Germinal center (tissue), 1 donor: ENCODE data around the gene KSR2.

Source experiments
- DNase-seq: peaks from one replicate; pipeline ENCODE4 v3.0.0; 2012; ENCODE audit warnings: mixed read lengths, low spot score

Gene KSR2

DNA sequence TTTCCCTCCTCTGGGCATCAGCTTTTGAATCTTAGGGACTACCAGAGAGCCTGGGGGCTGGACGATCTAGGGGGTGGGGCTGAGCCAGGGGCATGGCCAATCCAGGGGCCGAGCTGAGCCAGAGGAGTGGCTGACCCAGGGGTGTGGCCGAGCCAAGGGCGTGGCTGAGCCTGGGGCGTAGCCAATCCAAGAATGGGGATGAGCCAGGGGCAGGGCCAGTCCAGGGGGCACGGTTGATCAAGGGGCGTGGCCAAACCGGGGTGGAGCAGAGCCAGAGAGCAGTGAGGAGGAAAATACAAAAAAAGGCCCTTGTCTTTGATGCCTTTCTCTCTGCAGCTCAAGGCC is 388.1 kb downstream of the KSR2 start:
- DNase-seq: peak; percentile 25

DNA sequence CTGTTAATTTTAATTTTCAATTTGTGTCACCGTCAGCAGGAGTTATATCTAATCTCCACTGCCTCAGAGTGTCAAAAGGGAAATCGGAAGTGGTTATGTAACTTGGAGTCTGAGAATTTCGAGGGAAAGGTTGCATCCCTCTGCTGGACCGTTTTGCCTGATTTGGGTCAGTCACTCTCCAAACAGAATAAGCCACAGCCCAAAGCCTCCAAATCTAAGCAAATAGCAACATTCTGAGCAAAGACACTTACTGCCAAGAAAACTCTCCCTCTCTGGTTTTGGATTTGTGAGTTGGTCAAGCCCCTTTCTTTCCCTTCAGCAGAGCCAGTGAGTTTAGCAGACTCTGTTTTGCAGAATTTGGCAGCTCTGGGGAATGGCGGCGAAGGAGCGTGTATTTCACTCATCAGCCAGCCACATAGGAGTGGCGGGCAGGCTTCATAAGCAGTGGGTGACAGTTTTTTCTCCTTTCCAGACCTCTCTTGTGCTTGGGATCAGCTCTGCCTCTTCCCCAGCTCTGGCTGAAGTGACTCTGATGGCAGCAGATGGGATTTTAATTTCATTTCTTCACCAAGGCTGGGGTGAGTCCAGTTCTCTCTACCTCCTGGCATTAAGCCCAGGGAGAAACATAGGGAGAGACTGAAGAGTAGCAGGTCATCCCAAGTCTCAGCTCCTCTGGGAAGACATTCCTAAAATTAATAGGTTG is 388.6 kb downstream of the KSR2 start:
- DNase-seq: no peak

DNA sequence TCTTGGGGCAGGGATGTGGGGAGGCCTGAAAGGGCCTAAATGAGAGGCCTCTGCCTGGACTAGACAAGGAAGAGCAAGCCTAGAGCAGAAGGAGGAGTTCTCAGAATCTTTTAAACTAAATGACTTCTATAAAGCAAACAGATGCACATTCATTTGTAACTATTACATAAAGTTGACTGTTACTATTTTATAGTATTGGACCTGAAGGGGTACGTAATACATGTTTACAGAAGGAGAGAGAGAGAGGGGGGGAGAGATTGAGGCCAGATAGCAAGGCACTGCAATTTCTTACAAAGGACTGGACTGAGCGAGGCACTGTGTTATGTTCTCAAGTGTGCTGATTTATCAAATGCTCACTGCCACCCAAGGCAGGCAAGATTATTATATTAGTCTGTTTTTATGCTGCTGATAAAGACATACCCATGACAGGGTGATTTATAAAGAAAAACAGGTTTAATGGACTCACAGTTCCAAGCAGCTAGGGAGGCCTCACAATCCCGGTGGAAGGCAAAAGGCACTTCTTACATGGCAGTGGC is 391.6 kb downstream of the KSR2 start:
- DNase-seq: no peak

DNA sequence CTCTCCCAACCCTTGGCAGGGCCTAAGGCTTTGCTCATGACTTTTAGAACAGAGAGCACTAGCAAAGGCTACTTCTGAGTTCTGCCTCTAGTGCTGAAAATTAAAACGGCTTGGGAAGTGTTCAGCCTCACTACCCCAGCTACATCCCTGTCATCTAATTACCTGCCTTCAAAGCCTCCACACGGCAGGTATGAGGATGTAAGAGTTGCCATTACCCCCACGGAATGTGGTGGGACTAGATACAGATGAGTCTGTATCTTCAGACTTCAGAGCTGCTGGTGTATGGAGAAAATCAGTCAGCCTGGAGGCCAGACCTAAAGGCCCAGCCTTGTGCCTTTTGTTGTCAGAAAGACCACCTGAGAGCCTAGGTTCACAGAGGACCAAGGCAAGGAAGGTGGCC is 392.7 kb downstream of the KSR2 start:
- no peak for DNase-seq

DNA sequence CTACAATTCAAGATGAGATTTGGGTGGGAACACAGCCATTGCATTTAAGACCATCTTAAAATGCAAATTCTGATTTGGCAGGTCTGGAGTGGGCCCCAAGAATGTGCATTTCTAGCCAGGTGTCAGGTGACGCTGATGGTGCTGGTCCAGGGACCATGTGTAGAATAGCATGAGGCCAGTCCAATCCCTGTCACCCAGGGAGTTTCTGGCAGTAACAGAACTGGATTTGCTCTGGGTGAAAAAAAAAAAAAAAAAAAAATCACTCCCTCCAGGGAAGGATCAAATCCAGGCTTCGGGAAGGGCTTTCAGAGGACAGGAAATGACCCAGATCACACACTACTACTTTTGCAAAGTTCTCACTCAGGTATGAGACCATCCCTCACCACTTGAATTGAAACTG is 394.1 kb downstream of the KSR2 start:
- no peak for DNase-seq

DNA sequence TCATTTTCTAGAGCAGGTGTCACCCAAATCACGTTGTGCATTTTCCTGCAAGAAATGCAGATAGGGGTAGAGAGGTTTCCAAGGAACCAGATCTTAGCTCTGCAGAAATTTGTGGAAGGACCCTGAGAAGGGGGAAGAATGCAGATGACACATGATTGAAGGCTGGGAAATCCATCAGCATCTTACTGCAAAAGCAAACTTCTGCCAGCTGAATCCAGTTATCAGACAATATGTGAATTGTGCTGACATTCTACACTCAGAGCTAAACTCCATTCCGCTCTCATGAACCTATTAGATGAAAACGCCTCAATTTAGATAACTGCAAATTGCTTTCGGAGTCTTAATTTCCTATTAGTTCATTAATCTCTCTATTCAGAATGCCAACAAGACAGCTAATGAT is 396.0 kb downstream of the KSR2 start:
- no peak for DNase-seq

DNA sequence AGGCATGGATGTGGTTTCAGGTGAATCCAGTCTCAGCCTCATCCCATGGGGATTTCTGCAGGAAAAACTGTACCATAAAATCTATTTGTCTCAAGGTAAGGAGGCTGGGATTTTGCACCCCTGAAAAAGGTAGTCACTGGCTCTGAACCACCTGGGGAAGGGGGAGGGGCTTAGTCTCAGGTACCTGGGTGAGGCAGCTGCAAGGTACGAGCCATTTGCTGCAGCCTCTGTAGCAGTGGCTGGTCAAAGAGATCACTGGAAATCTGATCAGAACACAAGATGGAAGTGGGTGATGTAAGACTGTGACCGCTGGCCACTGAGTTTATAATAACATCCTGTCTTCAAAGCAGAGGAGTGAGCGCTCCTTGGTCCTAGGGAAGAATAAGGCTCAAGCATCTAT is 397.5 kb downstream of the KSR2 start:
- DNase-seq: no peak

DNA sequence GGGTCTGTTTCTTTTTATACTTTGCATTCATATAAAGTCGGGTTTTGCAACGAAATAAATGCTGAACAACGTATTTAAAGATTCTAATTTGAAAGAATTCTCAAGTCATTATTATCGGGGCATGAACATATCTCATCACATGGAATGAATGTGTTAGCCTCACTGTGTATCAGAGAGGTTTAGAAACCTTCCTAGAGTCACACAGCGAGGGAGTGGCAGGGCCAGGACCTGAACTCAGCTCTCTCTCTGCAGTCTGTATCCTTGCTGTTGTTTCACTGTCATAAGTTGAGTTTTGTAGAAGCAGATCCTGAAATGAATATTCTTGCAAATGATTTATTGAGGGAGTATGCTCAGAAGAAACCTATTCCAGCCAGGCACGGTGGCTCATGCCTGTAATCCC is 398.2 kb downstream of the KSR2 start:
- no peak for DNase-seq

DNA sequence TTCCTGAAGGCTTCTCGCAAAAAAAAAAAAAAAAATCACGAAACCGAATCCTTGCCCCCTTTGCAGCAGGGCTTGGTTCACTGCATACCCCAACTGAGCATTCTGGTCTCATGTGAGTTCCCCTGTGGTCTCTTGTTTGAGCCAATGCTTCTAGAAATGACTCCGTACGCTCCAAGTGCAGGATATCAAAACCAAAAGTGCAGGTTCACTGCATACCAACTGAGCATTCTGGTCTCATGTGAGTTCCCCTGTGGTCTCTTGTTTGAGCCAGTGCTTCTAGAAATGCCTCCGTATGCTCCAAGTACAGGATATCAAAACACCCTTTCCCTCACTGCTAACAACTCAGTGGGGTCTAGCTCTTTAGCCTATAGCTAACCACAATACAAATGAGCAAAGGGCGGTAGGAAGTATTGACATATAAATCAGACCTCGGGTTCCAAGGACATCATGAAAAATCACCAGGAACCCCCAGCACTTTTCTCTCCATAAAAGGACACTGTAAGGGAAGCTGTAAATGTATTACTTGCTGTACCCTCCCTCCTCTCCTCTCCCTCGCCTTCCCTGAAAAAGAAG is 401.1 kb downstream of the KSR2 start:
- DNase-seq: no peak

DNA sequence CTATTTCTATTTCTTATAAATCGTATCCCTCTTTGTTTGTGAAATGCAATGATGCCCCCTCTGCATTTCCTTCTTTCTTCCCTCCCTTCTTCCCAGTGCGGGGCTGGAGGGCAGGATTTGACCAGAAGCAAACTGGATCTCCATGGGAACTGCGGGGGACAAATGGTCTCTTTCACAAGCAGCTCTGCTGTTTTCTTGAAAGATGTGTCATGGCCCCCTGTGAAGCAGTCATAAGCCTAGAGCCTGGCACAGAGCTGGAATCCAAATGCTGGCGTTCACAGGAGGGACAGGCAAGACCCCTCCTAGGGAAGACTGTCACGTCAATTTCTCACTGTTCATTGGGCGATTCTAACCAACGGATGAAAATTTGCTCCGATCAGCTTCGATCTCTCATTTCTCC is 403.9 kb downstream of the KSR2 start:
- DNase-seq: no peak

DNA sequence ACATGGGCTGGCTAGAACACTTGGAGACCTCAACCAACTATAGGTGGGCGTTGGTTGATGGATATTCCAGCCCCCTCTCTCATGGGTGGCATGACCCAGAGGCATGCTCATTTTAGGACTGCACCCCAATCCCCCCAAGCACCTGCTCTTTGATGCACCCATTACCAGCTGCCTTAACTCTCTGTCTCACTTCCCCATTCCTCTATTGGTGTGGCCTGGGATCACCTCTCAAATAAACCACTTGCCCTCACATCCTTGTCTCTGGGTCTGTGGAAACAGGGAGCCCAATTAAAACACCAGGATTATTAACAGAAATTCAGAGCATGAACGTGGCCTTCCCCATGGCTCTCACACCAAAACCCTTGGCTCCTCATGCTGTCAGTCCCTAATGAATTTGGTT is 405.1 kb downstream of the KSR2 start:
- DNase-seq: no peak

DNA sequence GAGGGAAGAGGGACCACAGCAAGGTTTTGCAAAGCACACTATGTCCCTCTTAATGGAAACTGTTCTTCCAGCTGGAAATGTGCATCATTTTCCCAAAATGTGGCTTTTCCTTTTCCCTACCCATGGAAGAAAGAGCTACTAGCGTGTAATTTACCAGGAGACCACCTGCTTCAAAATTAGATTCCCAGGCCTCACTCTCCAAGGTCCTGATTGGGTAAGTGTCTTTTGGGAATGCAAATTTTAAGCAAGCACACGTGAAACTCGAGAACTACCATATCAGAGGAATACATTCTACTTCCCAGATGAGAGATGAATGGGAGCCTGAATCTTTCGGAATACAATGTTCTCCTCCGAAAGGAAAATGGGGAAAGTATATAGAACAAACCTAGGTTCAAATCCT is 405.8 kb downstream of the KSR2 start:
- DNase-seq: no peak

DNA sequence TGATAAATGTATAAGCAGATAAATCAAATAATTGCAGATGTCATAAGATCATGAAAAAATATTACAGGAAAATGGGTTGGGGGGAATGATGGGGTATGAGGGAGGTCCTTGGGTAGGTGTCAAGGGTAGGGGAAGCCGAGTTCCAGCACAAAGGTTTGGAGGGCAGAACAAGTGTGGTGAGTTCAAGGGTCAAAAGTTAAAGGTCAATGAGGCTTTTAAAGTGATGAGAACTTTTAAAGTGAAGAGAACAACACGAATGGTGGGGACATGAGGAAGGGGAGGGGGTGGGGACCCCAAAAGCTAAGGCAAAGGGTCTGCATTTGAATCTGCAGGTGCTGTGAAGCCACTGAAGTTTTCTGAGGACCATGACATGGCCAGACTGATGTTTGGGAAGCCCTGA is 406.8 kb downstream of the KSR2 start:
- no peak for DNase-seq

DNA sequence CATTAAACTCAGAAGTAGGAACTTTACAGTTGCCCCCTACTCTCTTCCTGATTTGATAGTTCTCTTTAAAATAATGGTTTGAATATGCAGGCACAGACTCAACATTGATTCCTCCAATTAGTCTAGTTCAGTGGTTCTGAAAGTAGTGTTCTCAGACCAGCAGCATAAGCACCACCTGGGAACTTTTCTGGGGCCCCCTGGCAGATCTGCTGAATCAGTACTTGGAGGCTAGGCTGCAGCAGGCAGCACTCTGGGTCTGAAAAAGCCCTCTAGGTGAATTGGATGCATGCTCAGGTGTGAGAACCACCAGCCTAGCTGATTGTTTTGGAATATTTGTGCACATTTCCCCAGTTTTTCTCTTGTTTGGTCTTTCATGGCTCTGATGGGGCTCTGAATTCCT is 408.8 kb downstream of the KSR2 start:
- no peak for DNase-seq

DNA sequence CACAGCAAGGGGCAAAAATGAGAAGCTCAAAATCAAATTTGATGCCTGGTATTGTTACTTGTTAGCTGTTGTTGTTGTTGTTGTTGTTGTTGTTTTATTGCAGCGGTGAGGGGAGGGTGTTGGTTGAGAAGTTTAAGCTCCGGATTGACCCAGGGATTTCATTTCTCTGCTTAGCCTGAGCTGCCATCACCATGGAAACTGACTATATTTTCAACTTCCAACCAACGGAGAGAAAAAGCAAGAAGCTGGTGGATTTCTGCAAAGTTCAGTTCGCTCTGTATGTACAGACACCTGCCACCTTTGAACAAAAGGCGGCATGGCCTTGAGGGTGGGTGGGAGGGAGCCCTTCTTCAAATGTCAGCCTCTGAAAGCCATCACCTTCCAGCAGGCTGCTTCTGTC is 412.9 kb downstream of the KSR2 start:
- DNase-seq: no peak

DNA sequence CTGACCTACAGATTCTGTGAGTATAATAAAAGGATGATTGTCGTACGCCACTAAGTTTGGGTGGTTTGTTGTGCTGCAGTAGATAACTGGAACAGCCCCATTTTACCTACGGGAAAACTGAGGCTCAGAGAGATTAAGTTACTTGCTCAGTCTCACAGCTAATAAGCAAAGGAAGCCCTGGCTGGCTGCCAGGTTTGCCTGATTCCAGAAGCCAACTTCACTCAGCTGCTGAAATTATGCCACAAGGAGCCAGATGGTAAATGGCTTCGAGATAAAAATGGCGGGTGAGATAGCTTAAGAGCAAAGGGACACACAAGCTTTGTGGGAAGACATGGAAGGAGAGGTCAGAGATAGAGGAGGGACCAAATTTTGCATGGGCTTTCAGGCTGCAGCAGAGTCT is 415.8 kb downstream of the KSR2 start:
- no peak for DNase-seq

DNA sequence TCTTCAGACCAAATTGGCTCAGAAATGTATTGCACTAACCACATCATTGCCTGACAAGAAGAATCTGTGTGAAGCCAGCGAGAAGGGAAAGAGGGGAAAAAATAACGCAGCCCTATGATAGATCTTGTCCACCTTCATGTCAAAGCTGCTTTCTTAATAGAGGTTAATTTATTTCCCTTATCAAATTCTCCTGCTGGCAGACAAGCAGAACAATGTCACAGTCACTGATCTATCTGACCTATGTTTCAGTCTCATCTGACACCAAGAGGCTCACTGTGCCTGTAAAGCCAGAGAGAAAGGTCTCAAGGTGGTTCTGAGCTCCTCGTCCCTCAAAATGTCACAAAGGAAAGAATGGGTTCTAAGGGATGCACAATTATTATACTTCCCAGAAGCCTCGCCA is 417.1 kb downstream of the KSR2 start:
- no peak for DNase-seq

DNA sequence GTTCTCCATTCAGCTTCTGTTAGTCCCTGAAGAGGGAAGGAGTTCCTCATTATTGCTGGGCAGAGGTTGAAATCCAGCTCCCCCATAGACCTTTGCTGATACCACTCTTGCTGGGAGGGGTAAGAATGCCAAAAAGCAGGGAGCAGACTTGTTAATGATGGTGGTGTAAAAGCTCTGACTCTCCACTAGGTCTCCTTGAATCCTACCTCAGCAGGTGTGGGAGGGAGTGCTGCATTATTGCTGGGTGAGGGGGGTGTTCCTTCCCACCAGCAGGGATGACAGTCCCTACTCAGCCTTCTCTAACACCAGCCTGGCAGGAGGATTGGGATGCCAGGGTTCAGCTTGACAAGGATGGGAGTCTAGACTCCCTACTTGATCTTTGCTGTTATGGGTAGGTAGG is 421.6 kb downstream of the KSR2 start:
- no peak for DNase-seq

DNA sequence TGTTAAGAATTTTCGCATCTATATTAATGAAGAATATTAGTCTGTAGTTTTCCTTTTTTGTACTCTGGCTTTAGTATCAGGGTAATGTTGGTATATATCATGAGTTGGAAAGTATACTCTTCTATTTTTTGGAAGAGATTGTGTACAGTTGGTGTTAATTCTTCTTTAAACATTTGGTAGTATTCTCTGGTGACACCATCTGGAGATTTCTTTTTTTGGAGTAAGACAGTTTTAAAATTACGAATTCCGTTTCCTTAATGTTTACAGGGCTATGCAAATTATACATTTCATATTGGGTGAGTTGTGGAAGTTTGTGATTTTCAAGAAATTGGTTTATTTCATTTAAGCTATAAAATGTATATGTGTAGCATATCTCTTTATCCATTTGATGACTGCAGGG is 423.6 kb downstream of the KSR2 start:
- DNase-seq: no peak

DNA sequence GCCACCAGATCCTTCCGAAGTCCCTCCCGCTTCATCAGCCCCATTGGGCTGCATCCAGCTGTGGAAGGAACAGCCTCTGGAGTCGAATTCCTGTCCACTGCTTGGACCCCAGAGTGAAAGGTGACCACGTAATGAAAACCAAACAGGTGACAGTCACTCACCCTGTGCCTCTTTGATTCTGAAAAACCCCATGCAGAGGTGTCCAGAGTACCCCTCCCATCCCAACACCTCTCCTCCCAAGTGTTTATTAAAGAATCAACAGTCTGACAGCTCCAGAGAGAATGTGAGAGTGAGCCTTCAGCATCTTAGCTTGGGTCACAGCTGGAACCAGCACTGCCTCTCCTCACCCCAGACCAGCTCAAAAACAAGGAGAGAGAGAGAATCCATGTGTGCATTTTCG is 428.8 kb downstream of the KSR2 start:
- no peak for DNase-seq

DNA sequence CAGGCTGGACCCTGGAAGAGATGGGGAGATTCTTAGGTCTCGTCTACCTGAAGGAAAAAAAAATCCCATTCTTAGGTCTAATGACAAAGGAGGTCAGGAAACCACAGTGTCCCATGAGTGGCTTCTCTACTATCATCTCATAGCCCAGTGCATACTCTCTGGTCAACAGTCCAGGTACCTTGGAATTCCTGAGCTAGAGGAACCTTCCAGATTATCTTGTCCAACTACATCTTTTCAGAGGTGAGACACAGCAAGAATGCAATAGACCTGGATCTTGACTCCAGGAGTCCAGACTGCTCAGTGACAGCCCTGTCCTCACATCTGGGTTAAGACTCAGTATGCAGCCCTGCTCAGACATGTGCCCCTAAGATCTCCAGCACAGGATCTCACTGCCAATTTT is 429.9 kb downstream of the KSR2 start:
- DNase-seq: no peak

DNA sequence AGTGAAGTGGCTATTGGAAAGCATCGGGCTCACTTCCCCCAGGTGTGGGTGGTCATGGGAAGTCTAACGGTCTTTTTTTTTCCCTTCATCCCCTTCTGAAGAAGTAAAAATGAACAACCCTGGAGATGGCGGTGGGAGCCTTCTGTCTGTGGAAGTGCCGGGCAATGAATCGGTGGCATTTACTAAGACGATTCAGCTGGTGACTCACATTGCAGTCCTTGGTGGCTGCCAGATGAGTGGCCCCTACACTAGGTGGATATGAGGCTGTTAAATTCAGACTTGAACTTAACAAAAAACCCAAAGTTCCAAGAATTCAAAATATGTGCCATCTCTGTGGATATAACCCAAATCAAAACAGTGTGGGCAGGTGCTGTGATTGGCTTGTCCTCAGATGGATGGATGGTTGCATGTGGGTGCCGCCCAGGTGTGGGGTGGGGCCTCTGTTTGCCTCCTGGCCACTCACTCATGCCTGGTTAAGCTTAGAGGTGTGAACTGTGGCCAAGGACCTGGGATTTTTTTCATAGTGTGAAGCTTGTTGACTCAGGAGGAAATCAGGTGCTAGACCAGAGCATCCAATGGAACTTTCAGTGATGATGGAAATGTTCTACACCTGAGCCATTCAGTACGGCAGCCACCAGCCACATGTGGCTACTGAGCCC is 430.6 kb downstream of the KSR2 start:
- no peak for DNase-seq

DNA sequence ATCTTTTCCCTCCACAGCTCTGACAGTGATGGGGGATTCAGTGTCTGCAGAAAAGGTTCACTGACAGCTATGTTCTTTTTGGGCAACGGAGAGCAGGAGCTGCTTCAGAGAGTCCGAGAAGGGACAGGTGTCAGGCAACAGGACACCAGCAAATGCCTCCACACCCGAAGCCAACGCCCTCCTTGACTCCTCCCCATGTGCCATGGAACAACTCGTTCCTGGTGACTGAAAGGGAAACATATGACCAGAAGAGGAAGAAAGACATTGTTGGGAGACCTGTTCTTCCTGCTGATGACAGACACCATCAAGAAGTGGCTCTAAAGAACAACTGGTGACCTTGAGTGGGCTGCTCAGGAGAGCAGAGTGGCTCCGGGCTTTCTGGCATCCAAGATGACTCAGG is 435.1 kb downstream of the KSR2 start:
- DNase-seq: no peak

DNA sequence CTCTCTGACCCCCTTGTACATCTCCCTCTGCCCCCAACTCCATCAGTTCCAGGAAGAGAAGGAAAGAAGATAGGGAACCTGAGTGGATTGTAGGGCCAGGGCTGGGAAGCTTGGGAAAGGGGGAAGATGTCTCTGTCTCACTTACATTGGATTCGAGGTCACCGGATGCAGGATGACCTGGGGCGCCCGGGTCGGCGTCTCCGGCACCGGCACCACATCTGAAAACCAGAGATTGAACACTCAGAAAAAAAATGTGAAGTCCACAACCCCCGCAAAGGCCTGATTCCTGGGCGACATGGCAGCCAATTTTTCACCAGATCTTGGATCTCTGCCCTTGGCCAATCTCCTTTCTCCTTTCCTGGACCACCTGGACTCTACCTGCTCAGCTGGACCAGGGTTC is 438.0 kb downstream of the KSR2 start:
- no peak for DNase-seq
